AG04449 (cell line): ENCODE results near the gene HPSE2.
"Not testable (repeated sequence)": the region's sequence is repeated elsewhere in the genome, so short reads cannot be mapped to it uniquely, and the experiment has no call there.

Experiments used
- CTCF ChIA-PET: fragments of 350-600 bp; formaldehyde crosslinking; extraction: SDS; loops from one replicate; lab custom pipeline; 2021; ENCODE audit warnings: antibody characterized with exemption; lab: Yijun Ruan, JAX
- POLR2A ChIA-PET: fragments of 400-600, 350-600 bp; formaldehyde crosslinking; extraction: SDS; loops from one replicate; lab custom pipeline; 2020; ENCODE audit warnings: antibody characterized with exemption, inconsistent platforms; lab: Yijun Ruan, JAX
- DNase-seq: peaks from one replicate; pipeline ENCODE4 v3.0.0-alpha.2; 2010; ENCODE audit warnings: low read depth, low spot score
- H3K4me3 ChIP-seq: 2 replicates; pipeline ENCODE4 v1.5.1; 2011; ENCODE audit warnings: low read depth, mild to moderate bottlenecking, control low read depth, low read length
- CTCF ChIP-seq: IDR thresholded peaks from one replicate; pipeline ENCODE4 v1.5.1; 2011; ENCODE audit warnings: mild to moderate bottlenecking, moderate library complexity, low read length, control low read depth, inconsistent platforms; ENCODE audit not compliant: insufficient read depth; ENCODE audit errors: missing control alignments

Gene HPSE2

GRCh38 chr10:99172128-99172738, 63.4 kb downstream of the HPSE2 start:
- peak; percentile 40 for TF ChIP-seq CTCF
- ChIA-PET CTCF (interaction anchor here (4.8 kb wide), 1 partner anchor 706 kb away, joined by 29 read pairs; no protein-coding TSS in a partner anchor), POLR2A (no interaction called here)
- H3K4me3 ChIP-seq = no peak overlapping the region
- no peak for DNase-seq

GRCh38 chr10:99170116-99170675, 65.5 kb downstream of the HPSE2 start:
- POLR2A ChIA-PET = no interaction called here
- no peak overlapping the region for H3K4me3 ChIP-seq
- no peak for TF ChIP-seq CTCF
- DNase-seq = no peak
- CTCF ChIA-PET = interaction anchor here (4.8 kb wide), 1 partner anchor 703 kb away, joined by 29 read pairs; no protein-coding TSS in a partner anchor

- no peak overlapping the region for H3K4me3 ChIP-seq
- ChIA-PET POLR2A (no interaction called here), CTCF (no interaction called here)
- no peak for DNase-seq
- TF ChIP-seq CTCF = no peak
These were observed 74.5 kb downstream of the HPSE2 start for GRCh38 chr10:99161165-99161564.

GRCh38 chr10:99143651-99144050, 92.0 kb downstream of the HPSE2 start:
- no peak overlapping the region for H3K4me3 ChIP-seq
- DNase-seq = no peak
- CTCF ChIA-PET = no interaction called here
- no peak for TF ChIP-seq CTCF
- POLR2A ChIA-PET = no interaction called here

- DNase-seq = no peak
- ChIA-PET CTCF (no interaction called here), POLR2A (no interaction called here)
These were observed 92.6 kb downstream of the HPSE2 start for GRCh38 chr10:99143011-99143410.

GRCh38 chr10:99132897-99133296, 102.8 kb downstream of the HPSE2 start:
- CTCF ChIA-PET, H3K4me3 ChIP-seq: not testable (repeated sequence)

More at GRCh38 chr10:99143011-99143410, 92.6 kb downstream of the HPSE2 start:
- no peak for TF ChIP-seq CTCF
- H3K4me3 ChIP-seq = no peak overlapping the region

GRCh38 chr10:99125879-99126278, 109.8 kb downstream of the HPSE2 start:
- CTCF ChIA-PET = no interaction called here
- DNase-seq = no peak
- H3K4me3 ChIP-seq = no peak overlapping the region
- POLR2A ChIA-PET = no interaction called here
- no peak for TF ChIP-seq CTCF

More at GRCh38 chr10:99132897-99133296, 102.8 kb downstream of the HPSE2 start:
- POLR2A ChIA-PET, DNase-seq: not testable (repeated sequence)
